Testis (tissue), 3 donors: Measurements from ENCODE around the gene NPHP4. TPM values are rescaled to one million over a fixed set of nuclear protein-coding genes. Genes with fewer than 3 reads are reported as not detected.

Experiments used
- DNase-seq: peaks from one replicate; pipeline ENCODE4 v3.0.0-alpha.2; 2019
- H3K27ac ChIP-seq, 2 donors: fragments of 200-600 bp; sonication (generic); one replicate each; pipeline ENCODE4 v1.5.1; 2019
- H3K27me3 ChIP-seq: fragments of 200-600 bp; sonication (generic); one replicate; pipeline ENCODE4 v1.5.1; 2019
- H3K36me3 ChIP-seq: fragments of 200-600 bp; sonication (generic); one replicate; pipeline ENCODE4 v1.5.1; 2017; ENCODE audit warnings: low read depth; ENCODE audit errors: missing control alignments
- H3K4me1 ChIP-seq: fragments of 200-600 bp; sonication (generic); one replicate; pipeline ENCODE4 v1.5.1; 2019
- H3K4me3 ChIP-seq, 2 donors: fragments of 200-600 bp; sonication (generic); one replicate each; pipeline ENCODE4 v1.5.1; 2017 to 2019
- H3K9me3 ChIP-seq: fragments of 200-600 bp; sonication (generic); one replicate; pipeline ENCODE4 v1.5.1; 2017
- CTCF ChIP-seq, 3 experiments: fragments of 450-650 bp in 2 of 3; fragments of 200-600 bp in 1 of 3; sonication (generic) in 1 of 3; IDR thresholded peaks; one replicate each; pipeline ENCODE4 v1.5.1; 2016 to 2019; ENCODE audit warnings: antibody characterized with exemption in 3 of 3, mild to moderate bottlenecking in 2 of 3, moderate library complexity in 1 of 3
- POLR2A ChIP-seq: fragments of 450-650 bp; IDR thresholded peaks from one replicate; pipeline ENCODE4 v1.6.1; 2017; ENCODE audit warnings: antibody characterized with exemption, mild to moderate bottlenecking, moderate library complexity
- WGBS, 2 donors: methylation state at CpG; one replicate each; pipeline ENCODE4 v1.1.5; 2018; 5-methylcytosine and 5-hydroxymethylcytosine counted together
- intact Hi-C: fragments of 100-400 bp; cut with DNase I; formaldehyde crosslinking; loops from one replicate; pipeline ENCODE4 v1.15.1; 2023; ENCODE audit warnings: low total_unique reads
- polyA plus RNA-seq: library from polyadenylated mRNA; stranded (reverse); fragments of 350-450 nt; fragmentation: Illumina TruSeq; extraction: RNeasy Lipid Tissue Mini Kit (QIAGEN cat#74804); gene quantifications from one replicate; pipeline ENCODE4 v1.2.3, GENCODE V29; 2014; ENCODE audit warnings: low read depth, low replicate concordance; ENCODE audit not compliant: insufficient read depth
- total RNA-seq, 2 donors: library from RNA; depleted of rRNA; stranded (reverse); fragments of >200 nt; gene quantifications; one replicate each; pipeline ENCODE4 v1.2.3, GENCODE V29; 2016

The NPHP4 gene
- total and polyA plus RNA-seq, 3 donors from 2014 or later: 26.3 to 65.9 (median 49.4) TPM

- no peak overlapping the region for H3K4me3 ChIP-seq
- no peaks in the 10 kb centered on the region for H3K27me3 ChIP-seq
- DNase-seq: no peak
- H3K4me1 ChIP-seq: peaks cover 16% of the 10 kb centered on the region
- H3K9me3 ChIP-seq: no peaks in the 10 kb centered on the region
- TF ChIP-seq POLR2A (no peak), CTCF (IDR thresholded peaks at IDR 0.05) (no peak)
- intact Hi-C loops: no loop called here
- 86 to 89% methylated on average over 22 to 29 of the region's 29 CpGs for WGBS, 2 donors
- no peak overlapping the region for H3K27ac ChIP-seq
- H3K36me3 ChIP-seq: no peaks in the 10 kb centered on the region
Measured at GRCh38 chr1:5994713-5995621, 2.7 kb upstream of the NPHP4 start.

- no peak overlapping the region for H3K27ac ChIP-seq
- TF ChIP-seq POLR2A: no peak
- H3K4me1 ChIP-seq: peaks cover 16% of the 10 kb centered on the region
- intact Hi-C loops: no loop called here
- WGBS, 2 donors: 54 to 57% methylated on average over 29 of the region's 29 CpGs
- no peaks in the 10 kb centered on the region for H3K9me3 ChIP-seq
- H3K4me3 ChIP-seq: peak overlapping the region in 1 of 2 donors; percentile 84
- DNase-seq: no peak
- H3K27me3 ChIP-seq: no peaks in the 10 kb centered on the region
- H3K36me3 ChIP-seq: no peaks in the 10 kb centered on the region
Measured at GRCh38 chr1:5993556-5994491, 1.6 kb upstream of the NPHP4 start.

- no peak overlapping the region for H3K27ac ChIP-seq
- WGBS, 2 donors: 1% methylated on average over 40 to 49 of the region's 49 CpGs
Measured at GRCh38 chr1:5992814-5993555, 760 bp upstream of the NPHP4 start.

GRCh38 chr1:5991381-5992025 is 722 bp downstream of the NPHP4 start:
- H3K27ac ChIP-seq: peak overlapping the region; percentile 91 to 94
- no peaks in the 10 kb centered on the region for H3K9me3 ChIP-seq
- no peaks in the 10 kb centered on the region for H3K27me3 ChIP-seq
- DNase-seq: peak; percentile 57
- H3K36me3 ChIP-seq: no peaks in the 10 kb centered on the region
- peaks cover 16% of the 10 kb centered on the region for H3K4me1 ChIP-seq
- 0 to 1% methylated on average over 1 to 54 of the region's 60 CpGs for WGBS, 2 donors
- peak overlapping the region; percentile 84 for H3K4me3 ChIP-seq
- TF ChIP-seq CTCF (IDR thresholded peaks at IDR 0.05) (no peak), POLR2A (no peak)
- intact Hi-C loops: no loop called here

More at GRCh38 chr1:5992814-5993555, 760 bp upstream of the NPHP4 start:
- Histone ChIP-seq H3K27me3 (no peaks in the 10 kb centered on the region), H3K4me3 (peak overlapping the region; percentile 84), H3K36me3 (no peaks in the 10 kb centered on the region), H3K9me3 (no peaks in the 10 kb centered on the region), H3K4me1 (peaks cover 16% of the 10 kb centered on the region)
- no peak for TF ChIP-seq POLR2A
- TF ChIP-seq CTCF (IDR thresholded peaks at IDR 0.05): no peak
- intact Hi-C loops: no loop called here
- DNase-seq: no peak
